Fibroblast of lung (primary cell): ENCODE data around the gene SNX21.

Experiments
- EZH2 ChIP-seq: IDR thresholded peaks from 2 replicates; pipeline ENCODE4 v1.5.1; 2012; ENCODE audit warnings: low read length, control low read depth, mild to moderate bottlenecking; ENCODE audit errors: missing control alignments
- TF ChIP-seq, protein P1 (sequence below), 2 donors: IDR thresholded peaks in 1 of 2; conservative IDR thresholded peaks in 1 of 2; 1 replicate in 1 of 2; 2 replicates in 1 of 2; pipeline ENCODE4 v1.5.1; 2011 to 2012; ENCODE audit warnings: low read length in 2 of 2, control low read depth in 1 of 2, inconsistent platforms in 1 of 2, low read depth in 1 of 2, mild to moderate bottlenecking in 1 of 2

DNA sequence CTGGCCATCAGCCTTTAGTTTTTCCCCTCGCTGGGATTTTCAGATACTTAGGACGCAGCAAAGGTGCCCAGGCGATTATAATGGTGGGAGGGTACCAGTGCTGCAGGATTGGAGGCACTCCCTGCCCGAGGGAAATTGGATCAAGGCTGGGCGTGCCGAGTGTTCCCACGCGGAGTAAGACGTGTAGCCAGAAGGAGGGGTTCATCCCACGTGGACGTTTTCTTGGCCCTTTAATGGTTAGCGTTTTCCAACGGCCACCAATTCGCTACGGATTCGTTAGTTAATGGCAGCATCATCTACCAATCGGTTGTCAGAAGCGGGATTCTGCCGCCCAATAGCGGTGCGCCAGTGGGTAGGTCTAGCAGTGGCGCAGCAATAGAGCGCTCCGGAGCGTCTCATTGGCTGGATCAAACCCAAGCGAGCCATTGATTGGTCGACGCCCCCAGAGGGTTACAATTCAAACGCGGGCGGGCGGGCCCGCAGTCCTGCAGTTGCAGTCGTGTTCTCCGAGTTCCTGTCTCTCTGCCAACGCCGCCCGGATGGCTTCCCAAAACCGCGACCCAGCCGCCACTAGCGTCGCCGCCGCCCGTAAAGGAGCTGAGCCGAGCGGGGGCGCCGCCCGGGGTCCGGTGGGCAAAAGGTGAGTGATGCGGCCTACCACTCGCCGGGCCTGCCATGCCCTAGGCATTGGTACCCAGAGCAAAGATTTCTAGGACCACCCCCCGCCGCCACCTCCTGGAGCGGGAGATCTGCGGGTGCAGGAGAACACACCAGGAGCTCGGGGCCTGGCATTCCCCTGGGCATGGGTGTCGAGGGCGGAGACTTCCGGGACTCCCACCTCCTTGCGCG, 21.2 kb upstream of the SNX21 start, which contains the start of gene UBE2C:
- TF ChIP-seq, protein P1, sequence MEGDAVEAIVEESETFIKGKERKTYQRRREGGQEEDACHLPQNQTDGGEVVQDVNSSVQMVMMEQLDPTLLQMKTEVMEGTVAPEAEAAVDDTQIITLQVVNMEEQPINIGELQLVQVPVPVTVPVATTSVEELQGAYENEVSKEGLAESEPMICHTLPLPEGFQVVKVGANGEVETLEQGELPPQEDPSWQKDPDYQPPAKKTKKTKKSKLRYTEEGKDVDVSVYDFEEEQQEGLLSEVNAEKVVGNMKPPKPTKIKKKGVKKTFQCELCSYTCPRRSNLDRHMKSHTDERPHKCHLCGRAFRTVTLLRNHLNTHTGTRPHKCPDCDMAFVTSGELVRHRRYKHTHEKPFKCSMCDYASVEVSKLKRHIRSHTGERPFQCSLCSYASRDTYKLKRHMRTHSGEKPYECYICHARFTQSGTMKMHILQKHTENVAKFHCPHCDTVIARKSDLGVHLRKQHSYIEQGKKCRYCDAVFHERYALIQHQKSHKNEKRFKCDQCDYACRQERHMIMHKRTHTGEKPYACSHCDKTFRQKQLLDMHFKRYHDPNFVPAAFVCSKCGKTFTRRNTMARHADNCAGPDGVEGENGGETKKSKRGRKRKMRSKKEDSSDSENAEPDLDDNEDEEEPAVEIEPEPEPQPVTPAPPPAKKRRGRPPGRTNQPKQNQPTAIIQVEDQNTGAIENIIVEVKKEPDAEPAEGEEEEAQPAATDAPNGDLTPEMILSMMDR (conservative IDR thresholded peaks at IDR 0.05 in 1 of 2, IDR thresholded peaks at IDR 0.05 in 1 of 2; ENCODE audit: low read depth in 1 of 2, low read length in 2 of 2): no peak
- TF ChIP-seq EZH2: no peak
